Measurements from ENCODE around the gene ATXN3.

- TF ChIP-seq YY1 (IDR thresholded peaks at IDR 0.05; ENCODE audit: low read depth) (no peak), TAF1 (IDR thresholded peaks at IDR 0.05; ENCODE audit: low read depth) (no peak), CREB1 (IDR thresholded peaks at IDR 0.05; ENCODE audit: low read depth) (no peak), RAD21 (IDR thresholded peaks at IDR 0.05; ENCODE audit: low read depth) (no peak), EGR1 (IDR thresholded peaks at IDR 0.05) (no peak), REST (IDR thresholded peaks at IDR 0.05; ENCODE audit: low read depth) (no peak), EP300 (IDR thresholded peaks at IDR 0.05; ENCODE audit: borderline replicate concordance) (no peak), MAX (IDR thresholded peaks at IDR 0.05) (no peak), NFIC (IDR thresholded peaks at IDR 0.05) (no peak), ZBTB7A (IDR thresholded peaks at IDR 0.05; ENCODE audit: low read depth) (no peak)
Measured at GRCh38 chr14:92009604-92010003, 96.8 kb downstream of the ATXN3 start.
